WTC11 (cell line): ENCODE measurements around the gene GABRG3.

Experiments used
- CREB1 ChIP-seq: sonication (generic); formaldehyde crosslinking; IDR thresholded peaks from 2 replicates; pipeline ENCODE4 v1.8.0; 2023; ENCODE audit warnings: mild to moderate bottlenecking, missing genetic modification reagents
- SOX15 ChIP-seq: fragments of 250-450 bp; sonication (Bioruptor Pico); IDR thresholded peaks from 2 replicates; pipeline ENCODE4 v1.9.0; 2021; ENCODE audit warnings: mild to moderate bottlenecking
- ZNF121 ChIP-seq: sonication (generic); formaldehyde crosslinking; IDR thresholded peaks from 2 replicates; pipeline ENCODE4 v1.8.0; 2023; ENCODE audit warnings: missing genetic modification reagents
- TF ChIP-seq, protein P1 (sequence below): sonication (generic); formaldehyde crosslinking; IDR thresholded peaks from 2 replicates; pipeline ENCODE4 v1.8.0; 2023; ENCODE audit warnings: mild to moderate bottlenecking, missing genetic modification reagents
- TF ChIP-seq, protein P2 (sequence below): fragments of 200-600 bp; IDR thresholded peaks from 2 replicates; pipeline ENCODE4 v1.8.0; 2022; ENCODE audit warnings: antibody characterized with exemption
- TF ChIP-seq, protein P3 (sequence below): sonication (generic); formaldehyde crosslinking; IDR thresholded peaks from 2 replicates; pipeline ENCODE4 v1.8.1; 2022; ENCODE audit warnings: mild to moderate bottlenecking, missing genetic modification reagents, moderate library complexity, borderline replicate concordance

DNA sequence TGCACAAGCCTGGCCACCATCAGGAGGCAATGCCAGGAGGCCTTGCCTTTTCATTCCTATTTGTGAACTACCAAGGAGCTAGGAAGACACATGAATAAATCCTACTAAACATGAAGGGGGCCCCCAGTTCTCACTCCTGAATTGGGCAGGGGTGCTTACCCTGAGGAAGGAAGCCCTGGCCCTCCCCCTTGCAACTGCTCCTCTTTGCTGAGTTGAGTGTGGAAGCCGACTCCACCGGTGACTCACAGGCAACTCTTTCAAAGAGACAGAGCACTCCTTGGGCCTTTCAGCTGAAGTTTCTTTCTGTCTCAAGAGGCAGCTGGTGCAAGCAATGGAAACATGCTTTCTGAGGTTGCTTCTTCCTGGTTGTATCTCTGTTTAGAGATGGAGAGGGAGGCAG, 1.7 kb downstream of the GABRG3 start:
- TF ChIP-seq, protein P1, sequence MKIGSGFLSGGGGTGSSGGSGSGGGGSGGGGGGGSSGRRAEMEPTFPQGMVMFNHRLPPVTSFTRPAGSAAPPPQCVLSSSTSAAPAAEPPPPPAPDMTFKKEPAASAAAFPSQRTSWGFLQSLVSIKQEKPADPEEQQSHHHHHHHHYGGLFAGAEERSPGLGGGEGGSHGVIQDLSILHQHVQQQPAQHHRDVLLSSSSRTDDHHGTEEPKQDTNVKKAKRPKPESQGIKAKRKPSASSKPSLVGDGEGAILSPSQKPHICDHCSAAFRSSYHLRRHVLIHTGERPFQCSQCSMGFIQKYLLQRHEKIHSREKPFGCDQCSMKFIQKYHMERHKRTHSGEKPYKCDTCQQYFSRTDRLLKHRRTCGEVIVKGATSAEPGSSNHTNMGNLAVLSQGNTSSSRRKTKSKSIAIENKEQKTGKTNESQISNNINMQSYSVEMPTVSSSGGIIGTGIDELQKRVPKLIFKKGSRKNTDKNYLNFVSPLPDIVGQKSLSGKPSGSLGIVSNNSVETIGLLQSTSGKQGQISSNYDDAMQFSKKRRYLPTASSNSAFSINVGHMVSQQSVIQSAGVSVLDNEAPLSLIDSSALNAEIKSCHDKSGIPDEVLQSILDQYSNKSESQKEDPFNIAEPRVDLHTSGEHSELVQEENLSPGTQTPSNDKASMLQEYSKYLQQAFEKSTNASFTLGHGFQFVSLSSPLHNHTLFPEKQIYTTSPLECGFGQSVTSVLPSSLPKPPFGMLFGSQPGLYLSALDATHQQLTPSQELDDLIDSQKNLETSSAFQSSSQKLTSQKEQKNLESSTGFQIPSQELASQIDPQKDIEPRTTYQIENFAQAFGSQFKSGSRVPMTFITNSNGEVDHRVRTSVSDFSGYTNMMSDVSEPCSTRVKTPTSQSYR (CRISPR knock-in tag), result no peak
- no peak for TF ChIP-seq SOX15
- TF ChIP-seq, protein P2, sequence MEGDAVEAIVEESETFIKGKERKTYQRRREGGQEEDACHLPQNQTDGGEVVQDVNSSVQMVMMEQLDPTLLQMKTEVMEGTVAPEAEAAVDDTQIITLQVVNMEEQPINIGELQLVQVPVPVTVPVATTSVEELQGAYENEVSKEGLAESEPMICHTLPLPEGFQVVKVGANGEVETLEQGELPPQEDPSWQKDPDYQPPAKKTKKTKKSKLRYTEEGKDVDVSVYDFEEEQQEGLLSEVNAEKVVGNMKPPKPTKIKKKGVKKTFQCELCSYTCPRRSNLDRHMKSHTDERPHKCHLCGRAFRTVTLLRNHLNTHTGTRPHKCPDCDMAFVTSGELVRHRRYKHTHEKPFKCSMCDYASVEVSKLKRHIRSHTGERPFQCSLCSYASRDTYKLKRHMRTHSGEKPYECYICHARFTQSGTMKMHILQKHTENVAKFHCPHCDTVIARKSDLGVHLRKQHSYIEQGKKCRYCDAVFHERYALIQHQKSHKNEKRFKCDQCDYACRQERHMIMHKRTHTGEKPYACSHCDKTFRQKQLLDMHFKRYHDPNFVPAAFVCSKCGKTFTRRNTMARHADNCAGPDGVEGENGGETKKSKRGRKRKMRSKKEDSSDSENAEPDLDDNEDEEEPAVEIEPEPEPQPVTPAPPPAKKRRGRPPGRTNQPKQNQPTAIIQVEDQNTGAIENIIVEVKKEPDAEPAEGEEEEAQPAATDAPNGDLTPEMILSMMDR, result no peak
- TF ChIP-seq, protein P3, sequence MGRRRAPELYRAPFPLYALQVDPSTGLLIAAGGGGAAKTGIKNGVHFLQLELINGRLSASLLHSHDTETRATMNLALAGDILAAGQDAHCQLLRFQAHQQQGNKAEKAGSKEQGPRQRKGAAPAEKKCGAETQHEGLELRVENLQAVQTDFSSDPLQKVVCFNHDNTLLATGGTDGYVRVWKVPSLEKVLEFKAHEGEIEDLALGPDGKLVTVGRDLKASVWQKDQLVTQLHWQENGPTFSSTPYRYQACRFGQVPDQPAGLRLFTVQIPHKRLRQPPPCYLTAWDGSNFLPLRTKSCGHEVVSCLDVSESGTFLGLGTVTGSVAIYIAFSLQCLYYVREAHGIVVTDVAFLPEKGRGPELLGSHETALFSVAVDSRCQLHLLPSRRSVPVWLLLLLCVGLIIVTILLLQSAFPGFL, result no peak
- TF ChIP-seq CREB1 (CRISPR knock-in tag), result no peak
- no peak for TF ChIP-seq ZNF121 (CRISPR knock-in tag)
